ENCODE data around the gene SOD1.
A peak's percentile ranks its signal among the peaks of the same experiment; 100 is the strongest.

Gene SOD1

DNA sequence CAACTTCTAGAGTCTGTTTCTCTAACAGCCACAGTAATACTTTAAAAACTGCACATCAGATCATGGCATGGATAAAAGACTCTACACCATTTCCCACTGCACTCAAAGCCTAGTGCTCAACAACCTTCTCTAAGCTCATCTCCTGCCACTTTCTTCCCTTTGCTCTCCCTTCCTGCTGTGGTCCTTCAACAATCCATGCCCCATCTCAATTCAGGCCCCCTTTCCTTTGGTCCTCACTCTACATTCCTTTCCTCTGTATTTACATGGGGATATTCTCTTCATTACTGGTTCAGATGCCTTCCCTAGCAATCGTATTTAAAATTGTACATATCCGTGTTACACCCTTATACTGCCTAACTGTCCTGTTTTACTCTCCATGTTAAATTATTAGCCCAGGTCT, 19.0 kb downstream of the SOD1 start:
- ChIA-PET POLR2A (no interaction called here), CTCF (no interaction called here)
- DNase-seq (ENCODE audit: extremely low spot score): no peak
- TF ChIP-seq LEF1 (IDR thresholded peaks at IDR 0.05; ENCODE audit: borderline replicate concordance): no peak
- no peak for TF ChIP-seq HDGF (IDR thresholded peaks at IDR 0.05; ENCODE audit: borderline replicate concordance)
- TF ChIP-seq ARNT (IDR thresholded peaks at IDR 0.05): no peak
- TF ChIP-seq FOXK2 (IDR thresholded peaks at IDR 0.05): no peak

DNA sequence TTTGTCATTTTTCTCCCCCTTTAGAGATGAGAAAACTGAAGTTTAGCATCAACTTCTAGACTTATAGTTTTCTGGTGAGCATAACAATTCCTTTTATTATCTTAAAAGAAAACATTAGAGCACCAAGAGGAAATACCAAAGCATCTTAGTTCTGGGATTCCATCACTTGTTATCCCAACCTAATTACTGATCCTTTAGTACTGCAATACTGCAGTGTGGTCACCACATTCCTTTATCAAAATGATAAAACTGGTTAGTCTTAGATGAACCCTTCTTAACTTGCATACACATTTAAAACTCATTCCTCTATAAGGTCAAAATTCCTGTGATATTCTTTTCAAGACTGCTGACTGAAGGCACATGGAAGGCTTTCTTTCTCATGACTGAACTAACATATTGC, 23.1 kb downstream of the SOD1 start:
- POLR2A ChIA-PET: no interaction called here
- CTCF ChIA-PET: no interaction called here
- no peak for DNase-seq (ENCODE audit: extremely low spot score)
- TF ChIP-seq HDGF (IDR thresholded peaks at IDR 0.05; ENCODE audit: borderline replicate concordance) (no peak), SP1 (IDR thresholded peaks at IDR 0.05) (no peak), L3MBTL2 (conservative IDR thresholded peaks at IDR 0.05) (no peak), LEF1 (IDR thresholded peaks at IDR 0.05; ENCODE audit: borderline replicate concordance) (no peak), CTBP1 (IDR thresholded peaks at IDR 0.05; ENCODE audit: borderline replicate concordance) (no peak), BHLHE40 (IDR thresholded peaks at IDR 0.05; ENCODE audit: borderline replicate concordance) (no peak), SUZ12 (IDR thresholded peaks at IDR 0.05) (no peak), NFRKB (IDR thresholded peaks at IDR 0.05) (no peak), TARDBP (IDR thresholded peaks at IDR 0.05) (no peak), FOXM1 (IDR thresholded peaks at IDR 0.05; ENCODE audit: borderline replicate concordance) (no peak), ARNT (IDR thresholded peaks at IDR 0.05) (no peak)
- TF ChIP-seq, protein P1, sequence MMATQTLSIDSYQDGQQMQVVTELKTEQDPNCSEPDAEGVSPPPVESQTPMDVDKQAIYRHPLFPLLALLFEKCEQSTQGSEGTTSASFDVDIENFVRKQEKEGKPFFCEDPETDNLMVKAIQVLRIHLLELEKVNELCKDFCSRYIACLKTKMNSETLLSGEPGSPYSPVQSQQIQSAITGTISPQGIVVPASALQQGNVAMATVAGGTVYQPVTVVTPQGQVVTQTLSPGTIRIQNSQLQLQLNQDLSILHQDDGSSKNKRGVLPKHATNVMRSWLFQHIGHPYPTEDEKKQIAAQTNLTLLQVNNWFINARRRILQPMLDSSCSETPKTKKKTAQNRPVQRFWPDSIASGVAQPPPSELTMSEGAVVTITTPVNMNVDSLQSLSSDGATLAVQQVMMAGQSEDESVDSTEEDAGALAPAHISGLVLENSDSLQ (IDR thresholded peaks at IDR 0.05): no peak

DNA sequence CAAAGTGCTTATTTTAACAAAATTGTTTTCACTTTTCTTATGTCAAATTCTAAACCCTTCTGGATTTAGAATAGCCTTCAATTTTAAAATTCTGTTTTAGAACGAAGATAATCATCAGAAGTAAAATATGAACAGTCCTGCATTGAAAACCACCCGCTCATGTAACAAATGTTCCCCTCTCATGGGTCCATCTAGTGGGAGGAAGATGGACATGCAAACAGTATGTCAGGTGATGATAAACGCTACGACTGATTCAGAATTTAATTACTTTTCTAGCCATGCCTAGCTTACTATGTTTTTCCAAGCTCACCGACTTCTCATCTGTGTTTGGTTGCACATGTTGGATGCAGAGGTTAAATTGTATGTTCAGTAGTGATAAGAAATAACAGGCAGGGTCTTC, 23.5 kb downstream of the SOD1 start:
- TF ChIP-seq FOXM1 (IDR thresholded peaks at IDR 0.05; ENCODE audit: borderline replicate concordance) (no peak), L3MBTL2 (conservative IDR thresholded peaks at IDR 0.05) (no peak)
- TF ChIP-seq, protein P1 (IDR thresholded peaks at IDR 0.05): 0 out of 2 replicates have a peak, but pooled peaks have one; percentile 5
- CTCF ChIA-PET: no interaction called here
- no peak for DNase-seq (ENCODE audit: extremely low spot score)
- POLR2A ChIA-PET: no interaction called here

DNA sequence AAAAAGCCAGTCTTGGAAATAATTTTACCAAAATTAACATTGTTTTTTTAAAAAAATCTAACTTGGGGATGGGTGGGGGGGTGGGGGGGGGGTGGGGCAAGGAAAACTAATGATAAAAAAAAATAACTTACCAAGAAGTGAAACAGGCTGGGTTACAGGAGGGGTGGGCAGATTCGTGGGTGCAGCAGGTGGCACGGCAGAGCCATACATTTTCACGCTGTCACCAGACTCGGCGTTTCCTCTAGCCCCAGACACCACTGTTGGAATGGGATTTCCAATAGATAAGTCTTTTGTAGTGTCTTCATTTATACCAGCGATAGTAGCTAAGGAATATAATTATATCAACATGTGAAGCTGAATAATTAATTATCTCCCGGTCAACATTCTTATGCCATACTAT, 25.4 kb downstream of the SOD1 start:
- CTCF ChIA-PET: no interaction called here
- TF ChIP-seq LEF1 (IDR thresholded peaks at IDR 0.05; ENCODE audit: borderline replicate concordance) (no peak), FOXK2 (IDR thresholded peaks at IDR 0.05) (no peak), HDGF (IDR thresholded peaks at IDR 0.05; ENCODE audit: borderline replicate concordance) (no peak), TARDBP (IDR thresholded peaks at IDR 0.05) (no peak)
- TF ChIP-seq, protein P1 (IDR thresholded peaks at IDR 0.05): no peak
- DNase-seq (ENCODE audit: extremely low spot score): no peak
- POLR2A ChIA-PET: no interaction called here

GRCh38 chr21:31686272-31686915, 26.9 kb downstream of the SOD1 start:
- ChIA-PET POLR2A (no interaction called here), CTCF (interaction anchor here (0.6 kb wide), 1 partner anchor 56 kb away, joined by 3 read pairs; no protein-coding TSS in a partner anchor)
- no peak for DNase-seq (ENCODE audit: extremely low spot score)
- TF ChIP-seq, protein P1 (IDR thresholded peaks at IDR 0.05): no peak
- TF ChIP-seq ELF4 (IDR thresholded peaks at IDR 0.05) (no peak), FOXM1 (IDR thresholded peaks at IDR 0.05; ENCODE audit: borderline replicate concordance) (no peak), SUZ12 (IDR thresholded peaks at IDR 0.05) (no peak), L3MBTL2 (conservative IDR thresholded peaks at IDR 0.05) (no peak), ZNF384 (IDR thresholded peaks at IDR 0.05) (no peak), FOXA1 (IDR thresholded peaks at IDR 0.05) (no peak), BHLHE40 (IDR thresholded peaks at IDR 0.05; ENCODE audit: borderline replicate concordance) (no peak), LEF1 (IDR thresholded peaks at IDR 0.05; ENCODE audit: borderline replicate concordance) (no peak), TARDBP (IDR thresholded peaks at IDR 0.05) (no peak), NFRKB (IDR thresholded peaks at IDR 0.05) (no peak)

- POLR2A ChIA-PET: no interaction called here
- TF ChIP-seq BHLHE40 (IDR thresholded peaks at IDR 0.05; ENCODE audit: borderline replicate concordance) (no peak), FOXM1 (IDR thresholded peaks at IDR 0.05; ENCODE audit: borderline replicate concordance) (no peak), FOXK2 (IDR thresholded peaks at IDR 0.05) (no peak), HDGF (IDR thresholded peaks at IDR 0.05; ENCODE audit: borderline replicate concordance) (no peak)
- TF ChIP-seq, protein P1 (IDR thresholded peaks at IDR 0.05): no peak
- no peak for DNase-seq (ENCODE audit: extremely low spot score)
- CTCF ChIA-PET: no interaction called here
These were observed 27.6 kb downstream of the SOD1 start for GRCh38 chr21:31687108-31687507.

All from HEK293T (cell line).